Measurements from ENCODE around the gene IL17RB. TPM values are rescaled to one million over a fixed set of nuclear protein-coding genes. Genes with fewer than 3 reads are reported as not detected.

Gene IL17RB
- total RNA-seq, 1 donor from 2014 or later = 12.4 TPM

- DNase-seq = peak; percentile 43
- intact Hi-C loops (cut with DNase I) = no loop called here
- Histone ChIP-seq H3K4me1 (no peaks in the 10 kb centered on the region), H3K27me3 (no peaks in the 10 kb centered on the region), H3K27ac (no peak overlapping the region), H3K36me3 (peaks cover 21% of the 10 kb centered on the region), H3K4me3 (no peak overlapping the region), H3K9me3 (no peaks in the 10 kb centered on the region)
- TF ChIP-seq CTCF (IDR thresholded peaks at IDR 0.05) = no peak
- no peak for ATAC-seq
Measured at GRCh38 chr3:53819163-53819868, 27.1 kb upstream of the IL17RB start.

GRCh38 chr3:53820084-53820483 lies 26.3 kb upstream of the IL17RB start:
- H3K4me1 ChIP-seq = no peaks in the 10 kb centered on the region
- H3K36me3 ChIP-seq = peaks cover 21% of the 10 kb centered on the region
- no peaks in the 10 kb centered on the region for H3K9me3 ChIP-seq
- H3K27me3 ChIP-seq = no peaks in the 10 kb centered on the region
- no peak overlapping the region for H3K4me3 ChIP-seq
- H3K27ac ChIP-seq = no peak overlapping the region
- DNase-seq (no peak), ATAC-seq (no peak)
- TF ChIP-seq CTCF (IDR thresholded peaks at IDR 0.05) = no peak
- intact Hi-C loops (cut with DNase I) = no loop called here

GRCh38 chr3:53820756-53821580 lies 25.4 kb upstream of the IL17RB start:
- intact Hi-C loops (cut with DNase I) = no loop called here
- no peak overlapping the region for H3K27ac ChIP-seq
- ATAC-seq (no peak), DNase-seq (peak; percentile 52)
- no peaks in the 10 kb centered on the region for H3K4me1 ChIP-seq
- H3K27me3 ChIP-seq = no peaks in the 10 kb centered on the region
- no peak for TF ChIP-seq CTCF (IDR thresholded peaks at IDR 0.05)
- peaks cover 17% of the 10 kb centered on the region for H3K36me3 ChIP-seq
- H3K4me3 ChIP-seq = no peak overlapping the region
- no peaks in the 10 kb centered on the region for H3K9me3 ChIP-seq

DNA sequence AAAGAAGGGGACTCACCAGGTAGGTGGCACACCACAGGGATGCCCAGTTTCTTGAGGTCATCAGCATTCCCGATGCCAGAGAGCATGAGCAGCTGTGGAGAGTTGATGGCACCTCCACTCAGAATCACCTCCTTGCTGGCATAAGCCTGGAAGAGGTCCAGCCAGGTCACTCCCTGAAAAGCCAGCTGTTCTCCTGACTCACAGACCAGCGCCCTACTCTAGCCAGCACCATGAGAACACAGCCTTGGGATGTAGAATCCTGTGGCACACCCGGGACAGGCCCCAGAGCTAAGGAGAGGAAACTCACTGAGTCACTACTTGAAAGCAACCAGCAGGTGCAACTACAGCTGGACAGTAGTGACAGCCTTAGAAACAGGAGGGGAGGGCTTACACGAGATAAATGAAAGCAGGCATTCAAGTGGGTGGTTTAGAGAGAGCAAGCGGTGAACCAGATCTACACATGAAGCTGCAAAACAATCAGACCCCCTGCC lies 24.7 kb upstream of the IL17RB start:
- no peak overlapping the region for H3K4me3 ChIP-seq
- DNase-seq (no peak), ATAC-seq (no peak)
- H3K36me3 ChIP-seq = peaks cover 17% of the 10 kb centered on the region
- intact Hi-C loops (cut with DNase I) = no loop called here
- no peak for TF ChIP-seq CTCF (IDR thresholded peaks at IDR 0.05)
- no peaks in the 10 kb centered on the region for H3K9me3 ChIP-seq
- no peaks in the 10 kb centered on the region for H3K4me1 ChIP-seq
- H3K27me3 ChIP-seq = no peaks in the 10 kb centered on the region
- no peak overlapping the region for H3K27ac ChIP-seq

DNA sequence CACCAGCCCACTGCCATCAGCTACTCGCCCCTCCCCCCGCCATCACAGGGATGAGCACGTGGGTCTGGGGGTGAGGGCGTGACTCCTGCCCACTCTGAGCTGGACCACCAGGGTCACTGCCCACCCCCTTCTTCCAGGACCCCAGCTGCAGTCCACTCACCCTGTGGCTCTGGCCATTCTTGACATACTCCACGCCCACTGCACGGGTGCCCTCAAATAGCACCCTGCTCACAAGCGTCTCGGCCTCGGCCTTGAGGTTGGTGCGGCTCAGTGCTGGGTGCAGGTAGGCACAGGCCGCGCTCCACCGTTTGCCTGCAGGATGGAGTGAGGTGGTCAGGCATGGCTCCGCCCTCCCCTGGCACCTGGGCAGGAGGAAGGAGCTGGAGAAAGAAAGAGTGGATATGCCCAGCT lies 24.0 kb upstream of the IL17RB start:
- intact Hi-C loops (cut with DNase I) = no loop called here
- H3K36me3 ChIP-seq = peaks cover 15% of the 10 kb centered on the region
- no peak for DNase-seq
- no peak for TF ChIP-seq CTCF (IDR thresholded peaks at IDR 0.05)
- no peak for ATAC-seq
- H3K27ac ChIP-seq = no peak overlapping the region
- no peaks in the 10 kb centered on the region for H3K27me3 ChIP-seq
- H3K4me3 ChIP-seq = no peak overlapping the region
- H3K9me3 ChIP-seq = no peaks in the 10 kb centered on the region
- no peaks in the 10 kb centered on the region for H3K4me1 ChIP-seq
